Measurements from ENCODE around the gene KCNJ1.

GRCh38 chr11:128837627-128838026 lies 29.5 kb downstream of the KCNJ1 start:
- TF ChIP-seq CTCF (IDR thresholded peaks at IDR 0.05; ENCODE audit: low read depth, low read length), result no peak
- TF ChIP-seq EZH2phosphoT487 (IDR thresholded peaks at IDR 0.05; ENCODE audit: low read depth), result no peak
